ENCODE data around the gene ADGRL3. TPM values are rescaled to one million over a fixed set of nuclear protein-coding genes. Genes with fewer than 3 reads are reported as not detected.
"Not testable (repeated sequence)": the region's sequence is repeated elsewhere in the genome, so short reads cannot be mapped to it uniquely, and the experiment has no call there.

Gene ADGRL3
- total RNA-seq, 3 donors from 2014 or later (not counting 1 experiment from before 2014, with no cell fraction given), result not detected

GRCh38 chr4:61838072-61838471 lies 637.9 kb downstream of the ADGRL3 start:
- no peak for DNase-seq
- no peak for TF ChIP-seq CTCF (IDR thresholded peaks at IDR 0.05)
- no peak overlapping the region for H3K27ac ChIP-seq (ENCODE audit: low read length)

GRCh38 chr4:61841714-61842113 lies 641.6 kb downstream of the ADGRL3 start:
- no peaks in the 10 kb centered on the region for H3K4me1 Mint-ChIP-seq
- H3K27ac Mint-ChIP-seq, result no peak overlapping the region
- no peak for TF ChIP-seq CTCF (IDR thresholded peaks at IDR 0.05)
- no peak overlapping the region for H3K4me3 ChIP-seq (ENCODE audit: low read length)
- H3K4me3 Mint-ChIP-seq, result no peak overlapping the region
- ATAC-seq (no peak), DNase-seq (no peak)
- no peaks in the 10 kb centered on the region for H3K36me3 Mint-ChIP-seq
- intact Hi-C loops (cut with micrococcal nuclease), result no loop called here
- H3K4me1 ChIP-seq (ENCODE audit: control insufficient read depth, insufficient read depth, low read length), result no peaks in the 10 kb centered on the region
- peaks cover 14 to 15% of the 10 kb centered on the region in 2 donors for H3K9me3 Mint-ChIP-seq
- WGBS (ENCODE audit: insufficient coverage), result 93% methylated on average over 2 of the region's 3 CpGs
- H3K9me3 ChIP-seq (ENCODE audit: control insufficient read depth, insufficient read depth, low read length), result no peaks in the 10 kb centered on the region
- H3K27ac ChIP-seq (ENCODE audit: low read length), result no peak overlapping the region
- H3K27me3 Mint-ChIP-seq (ENCODE audit: low read depth in 2 of 2), result no peaks in the 10 kb centered on the region
- H3K27me3 ChIP-seq (ENCODE audit: control insufficient read depth, insufficient read depth, low read length), result no peaks in the 10 kb centered on the region
- no peaks in the 10 kb centered on the region for H3K36me3 ChIP-seq (ENCODE audit: control insufficient read depth, insufficient read depth, low read length)

More at GRCh38 chr4:61838072-61838471, 637.9 kb downstream of the ADGRL3 start:
- no peaks in the 10 kb centered on the region for H3K4me1 ChIP-seq (ENCODE audit: control insufficient read depth, insufficient read depth, low read length)
- peaks cover 9 to 13% of the 10 kb centered on the region in 2 donors for H3K9me3 Mint-ChIP-seq
- no peaks in the 10 kb centered on the region for H3K27me3 ChIP-seq (ENCODE audit: control insufficient read depth, insufficient read depth, low read length)
- H3K4me1 Mint-ChIP-seq, result no peaks in the 10 kb centered on the region
- ATAC-seq, result no peak
- H3K36me3 ChIP-seq (ENCODE audit: control insufficient read depth, insufficient read depth, low read length), result no peaks in the 10 kb centered on the region
- H3K27ac Mint-ChIP-seq, result no peak overlapping the region
- H3K27me3 Mint-ChIP-seq (ENCODE audit: low read depth in 2 of 2), result no peaks in the 10 kb centered on the region
- intact Hi-C loops (cut with micrococcal nuclease), result no loop called here
- H3K4me3 Mint-ChIP-seq, result no peak overlapping the region
- H3K4me3 ChIP-seq (ENCODE audit: low read length), result no peak overlapping the region
- H3K9me3 ChIP-seq (ENCODE audit: control insufficient read depth, insufficient read depth, low read length), result no peaks in the 10 kb centered on the region
- H3K36me3 Mint-ChIP-seq, result no peaks in the 10 kb centered on the region

GRCh38 chr4:61851126-61851525 lies 651.0 kb downstream of the ADGRL3 start:
- no peak overlapping the region for H3K4me3 Mint-ChIP-seq
- H3K27ac Mint-ChIP-seq, result no peak overlapping the region
- peaks cover 5 to 15% of the 10 kb centered on the region in 2 donors for H3K9me3 Mint-ChIP-seq
- DNase-seq, result no peak
- Histone ChIP-seq H3K4me1 (ENCODE audit: control insufficient read depth, insufficient read depth, low read length) (no peaks in the 10 kb centered on the region), H3K4me3 (ENCODE audit: low read length) (no peak overlapping the region), H3K27ac (ENCODE audit: low read length) (no peak overlapping the region), H3K9me3 (ENCODE audit: control insufficient read depth, insufficient read depth, low read length) (peaks cover 3% of the 10 kb centered on the region), H3K27me3 (ENCODE audit: control insufficient read depth, insufficient read depth, low read length) (no peaks in the 10 kb centered on the region), H3K36me3 (ENCODE audit: control insufficient read depth, insufficient read depth, low read length) (no peaks in the 10 kb centered on the region)
- intact Hi-C loops (cut with micrococcal nuclease), result no loop called here
- no peaks in the 10 kb centered on the region for H3K27me3 Mint-ChIP-seq (ENCODE audit: low read depth in 2 of 2)
- no peak for ATAC-seq
- 82% methylated on average over 2 of the region's 3 CpGs for WGBS (ENCODE audit: insufficient coverage)
- no peak for TF ChIP-seq CTCF (IDR thresholded peaks at IDR 0.05)
- no peaks in the 10 kb centered on the region for H3K36me3 Mint-ChIP-seq
- H3K4me1 Mint-ChIP-seq, result no peaks in the 10 kb centered on the region

- H3K27me3 ChIP-seq (ENCODE audit: control insufficient read depth, insufficient read depth, low read length); H3K4me1 Mint-ChIP-seq; DNase-seq; H3K36me3 ChIP-seq (ENCODE audit: control insufficient read depth, insufficient read depth, low read length); H3K27me3 Mint-ChIP-seq (ENCODE audit: low read depth in 2 of 2); H3K27ac Mint-ChIP-seq; H3K27ac ChIP-seq (ENCODE audit: low read length); H3K4me3 Mint-ChIP-seq; H3K9me3 ChIP-seq (ENCODE audit: control insufficient read depth, insufficient read depth, low read length); H3K36me3 Mint-ChIP-seq; H3K4me3 ChIP-seq (ENCODE audit: low read length); ATAC-seq; intact Hi-C loops (cut with micrococcal nuclease); H3K4me1 ChIP-seq (ENCODE audit: control insufficient read depth, insufficient read depth, low read length): not testable (repeated sequence)
- peaks cover 7 to 20% of the 10 kb centered on the region in 2 donors for H3K9me3 Mint-ChIP-seq
- WGBS (ENCODE audit: insufficient coverage), result 97% methylated on average over 5 of the region's 5 CpGs
These were observed 652.0 kb downstream of the ADGRL3 start for GRCh38 chr4:61852105-61852504.
